ENCODE measurements around the gene SLC12A2.

DNA sequence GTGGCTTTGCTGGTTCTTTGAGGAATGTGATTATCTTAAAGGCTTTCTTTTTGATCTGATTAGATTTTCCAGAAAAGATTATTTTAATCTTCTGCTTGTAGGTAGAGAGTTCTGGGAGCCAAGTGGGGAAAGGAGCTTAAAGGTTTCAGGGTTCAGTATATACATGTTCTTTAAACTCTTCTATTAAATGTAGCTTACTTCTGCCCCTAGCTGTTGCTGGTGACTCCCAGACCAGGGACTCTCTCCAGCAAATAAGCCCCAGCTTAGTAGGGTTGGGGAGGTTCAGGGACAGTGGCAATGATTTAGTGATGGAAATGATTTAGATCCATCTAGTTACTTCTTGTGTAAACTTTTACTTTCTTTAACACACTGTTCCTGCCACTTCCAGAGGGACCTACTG is 72.2 kb downstream of the SLC12A2 start:
- no peak for TF ChIP-seq POLR2A (IDR thresholded peaks at IDR 0.05)
- no peak for TF ChIP-seq CTCF (IDR thresholded peaks at IDR 0.05)
